OCI-LY3 (cell line): ENCODE results near the gene TMA7.

Experiments
- H2AFZ ChIP-seq: fragments of 200-600, 300-600 bp; shearing (Covaris generic); 2 replicates; pipeline ENCODE4 v1.6.0; 2014; ENCODE audit warnings: antibody characterized with exemption, low read depth, low read length
- H3K27ac ChIP-seq: fragments of 200-600, 300-600 bp; sonication (generic); 2 replicates; pipeline ENCODE4 v1.5.1; 2014; ENCODE audit warnings: mild to moderate bottlenecking, low read length, moderate library complexity, mixed read lengths
- H3K27me3 ChIP-seq: fragments of 200-600, 300-600 bp; sonication (generic); 2 replicates; pipeline ENCODE4 v1.6.1; 2014; ENCODE audit warnings: low read depth, low read length, mixed read lengths
- H3K36me3 ChIP-seq: fragments of 200-600, 300-600 bp; sonication (generic); replicated peaks from 2 replicates; pipeline ENCODE3; 2014; ENCODE audit warnings: low read depth, low read length, mixed read lengths
- H3K4me1 ChIP-seq: fragments of 300-600, 200-600 bp; sonication (generic); 2 replicates; pipeline ENCODE4 v1.6.1; 2014; ENCODE audit warnings: low read length, mixed read lengths
- H3K4me2 ChIP-seq: fragments of 200-600, 300-600 bp; sonication (generic); 2 replicates; pipeline ENCODE4 v1.6.1; 2014; ENCODE audit warnings: low read length, mixed read lengths
- H3K4me3 ChIP-seq: fragments of 300-600, 200-600 bp; sonication (generic); 2 replicates; pipeline ENCODE4 v1.5.1; 2014; ENCODE audit warnings: antibody characterized with exemption, mild to moderate bottlenecking, low read length, moderate library complexity
- H3K79me2 ChIP-seq: fragments of 300-600, 200-600 bp; shearing (Covaris generic); 2 replicates; pipeline ENCODE4 v1.6.1; 2014; ENCODE audit warnings: mild to moderate bottlenecking, low read length, mixed read lengths
- H3K9ac ChIP-seq: fragments of 300-600, 200-600 bp; shearing (Covaris generic); 2 replicates; pipeline ENCODE4 v1.6.0; 2014; ENCODE audit warnings: mild to moderate bottlenecking, low read length, moderate library complexity
- H3K9me3 ChIP-seq: fragments of 200-600, 300-600 bp; shearing (Covaris generic); 2 replicates; pipeline ENCODE4 v1.6.1; 2014; ENCODE audit warnings: low read length, mixed read lengths; ENCODE audit not compliant: insufficient read depth
- H4K20me1 ChIP-seq: fragments of 200-600, 300-600 bp; sonication (generic); 2 replicates; pipeline ENCODE4 v1.6.1; 2016; ENCODE audit warnings: low read length, mixed read lengths; ENCODE audit not compliant: insufficient read depth
- EZH2phosphoT487 ChIP-seq: fragments of 200-600 bp; shearing (Covaris generic); IDR thresholded peaks from 2 replicates; pipeline ENCODE4 v1.6.1; 2018; ENCODE audit warnings: antibody characterized with exemption, mixed run types, low read depth
- TF ChIP-seq, protein P1 (sequence below): fragments of 200-600, 300-600 bp; sonication (generic); IDR thresholded peaks from 2 replicates; pipeline ENCODE4 v1.5.1; 2014; ENCODE audit warnings: antibody characterized with exemption, low read length, low read depth

The TMA7 gene

DNA sequence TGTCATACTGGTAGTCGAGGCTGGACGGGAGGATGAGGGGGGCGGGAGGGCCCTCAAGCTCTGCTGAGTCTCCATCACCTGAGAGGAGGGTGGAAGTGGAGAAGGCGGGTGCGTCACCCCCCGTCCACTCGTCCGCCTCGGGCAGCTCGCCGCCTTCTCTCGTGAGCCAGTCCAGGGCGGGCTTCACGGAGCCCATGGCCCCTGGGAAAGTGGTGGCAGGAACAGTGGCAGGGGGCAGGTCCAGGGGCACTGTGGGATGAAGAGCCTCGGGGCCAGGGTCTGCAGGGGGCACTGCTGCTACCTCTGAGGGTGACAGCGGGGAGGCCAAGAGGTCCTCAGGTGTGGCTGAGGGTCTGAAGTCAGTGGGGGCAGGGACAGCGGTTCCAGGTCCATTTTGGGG lies 20.5 kb upstream of the TMA7 start:
- no peak overlapping the region for H3K9ac ChIP-seq

GRCh38 chr3:48420561-48420960 lies 19.5 kb upstream of the TMA7 start:
- no peak overlapping the region for H3K4me2 ChIP-seq
- H3K9me3 ChIP-seq, result no peaks in the 10 kb centered on the region
- no peaks in the 10 kb centered on the region; the same call in 1 of the 2 replicates for H4K20me1 ChIP-seq
- H3K27ac ChIP-seq, result no peak overlapping the region
- peaks cover 4% of the 10 kb centered on the region; the same call in 1 of the 2 replicates for H3K4me1 ChIP-seq
- H3K79me2 ChIP-seq, result no peaks in the 10 kb centered on the region
- TF ChIP-seq, protein P1, sequence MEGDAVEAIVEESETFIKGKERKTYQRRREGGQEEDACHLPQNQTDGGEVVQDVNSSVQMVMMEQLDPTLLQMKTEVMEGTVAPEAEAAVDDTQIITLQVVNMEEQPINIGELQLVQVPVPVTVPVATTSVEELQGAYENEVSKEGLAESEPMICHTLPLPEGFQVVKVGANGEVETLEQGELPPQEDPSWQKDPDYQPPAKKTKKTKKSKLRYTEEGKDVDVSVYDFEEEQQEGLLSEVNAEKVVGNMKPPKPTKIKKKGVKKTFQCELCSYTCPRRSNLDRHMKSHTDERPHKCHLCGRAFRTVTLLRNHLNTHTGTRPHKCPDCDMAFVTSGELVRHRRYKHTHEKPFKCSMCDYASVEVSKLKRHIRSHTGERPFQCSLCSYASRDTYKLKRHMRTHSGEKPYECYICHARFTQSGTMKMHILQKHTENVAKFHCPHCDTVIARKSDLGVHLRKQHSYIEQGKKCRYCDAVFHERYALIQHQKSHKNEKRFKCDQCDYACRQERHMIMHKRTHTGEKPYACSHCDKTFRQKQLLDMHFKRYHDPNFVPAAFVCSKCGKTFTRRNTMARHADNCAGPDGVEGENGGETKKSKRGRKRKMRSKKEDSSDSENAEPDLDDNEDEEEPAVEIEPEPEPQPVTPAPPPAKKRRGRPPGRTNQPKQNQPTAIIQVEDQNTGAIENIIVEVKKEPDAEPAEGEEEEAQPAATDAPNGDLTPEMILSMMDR, result no peak
- TF ChIP-seq EZH2phosphoT487, result no peak
- no peaks in the 10 kb centered on the region for H3K27me3 ChIP-seq
- H2AFZ ChIP-seq, result no peak overlapping the region
- no peak overlapping the region for H3K9ac ChIP-seq
- no peak overlapping the region for H3K4me3 ChIP-seq
- peaks cover 4% of the 10 kb centered on the region for H3K36me3 ChIP-seq

More for the DNA sequence above, 20.5 kb upstream of the TMA7 start:
- Histone ChIP-seq H3K27ac (no peak overlapping the region), H4K20me1 (no peaks in the 10 kb centered on the region; the same call in 1 of the 2 replicates), H3K36me3 (peaks cover 4% of the 10 kb centered on the region), H3K79me2 (no peaks in the 10 kb centered on the region), H2AFZ (no peak overlapping the region), H3K4me1 (peaks cover 4% of the 10 kb centered on the region; the same call in 1 of the 2 replicates), H3K4me3 (no peak overlapping the region), H3K27me3 (no peaks in the 10 kb centered on the region), H3K9me3 (no peaks in the 10 kb centered on the region), H3K4me2 (no peak overlapping the region)
- TF ChIP-seq EZH2phosphoT487, result no peak
- TF ChIP-seq, protein P1, result no peak

DNA sequence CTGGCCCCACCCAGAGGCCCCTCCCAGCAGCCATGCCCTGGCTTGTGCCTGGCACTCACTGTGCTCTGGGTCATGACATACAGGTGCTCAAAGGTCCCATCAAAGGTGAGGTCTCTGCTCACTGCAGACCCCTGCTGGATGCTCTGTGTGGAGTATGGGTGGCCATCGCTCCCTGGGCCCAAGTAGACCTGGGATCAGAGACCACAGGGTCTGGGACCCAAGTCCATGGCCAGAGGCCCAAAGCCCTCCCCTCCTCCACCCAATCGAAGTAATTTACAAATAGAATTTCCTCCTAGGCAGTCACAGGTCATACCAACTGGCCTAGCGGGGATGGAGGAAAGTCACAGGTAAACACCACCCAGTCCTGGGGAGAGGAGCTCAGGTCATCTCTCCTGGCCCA lies 17.8 kb upstream of the TMA7 start:
- H3K4me1 ChIP-seq, result peaks cover 9% of the 10 kb centered on the region; the same call in 1 of the 2 replicates
- no peak overlapping the region for H3K27ac ChIP-seq
- H3K27me3 ChIP-seq, result no peaks in the 10 kb centered on the region
- peaks cover 4% of the 10 kb centered on the region; the same call in 1 of the 2 replicates for H4K20me1 ChIP-seq
- no peaks in the 10 kb centered on the region for H3K9me3 ChIP-seq
- peaks cover 4% of the 10 kb centered on the region for H3K36me3 ChIP-seq
- no peak overlapping the region for H3K9ac ChIP-seq
- peaks cover 14% of the 10 kb centered on the region for H3K79me2 ChIP-seq
- H2AFZ ChIP-seq, result no peak overlapping the region
- H3K4me2 ChIP-seq, result no peak overlapping the region
- TF ChIP-seq, protein P1, result peak; percentile 39
- no peak for TF ChIP-seq EZH2phosphoT487
- no peak overlapping the region for H3K4me3 ChIP-seq

- Histone ChIP-seq H3K4me3 (no peak overlapping the region), H3K27me3 (no peaks in the 10 kb centered on the region), H3K4me2 (no peak overlapping the region), H3K79me2 (peaks cover 18% of the 10 kb centered on the region), H3K36me3 (peaks cover 4% of the 10 kb centered on the region), H2AFZ (no peak overlapping the region), H3K27ac (no peak overlapping the region), H3K9me3 (no peaks in the 10 kb centered on the region), H3K9ac (no peak overlapping the region), H3K4me1 (peaks cover 13% of the 10 kb centered on the region; the same call in 1 of the 2 replicates), H4K20me1 (peaks cover 4% of the 10 kb centered on the region; the same call in 1 of the 2 replicates)
- TF ChIP-seq, protein P1, result no peak
- TF ChIP-seq EZH2phosphoT487, result no peak
Observed at GRCh38 chr3:48422681-48423080, 17.4 kb upstream of the TMA7 start.
